Stimulated activated CD4-positive, alpha-beta T cell treated with anti-CD3 and anti-CD28 coated beads, TNF-alpha, amount 100 ng/mL, for 4 hours (primary cell): Measurements from ENCODE around the gene KCNQ5.
"Not testable (repeated sequence)": the region's sequence is repeated elsewhere in the genome, so short reads cannot be mapped to it uniquely, and the experiment has no call there.

ENCODE experiments used
- DNase-seq, 3 experiments: peaks; one replicate each; pipeline ENCODE4 v3.0.0-alpha.2; 2020; ENCODE audit warnings: low read depth in 3 of 3

KCNQ5 gene

GRCh38 chr6:73180076-73180738, 558.3 kb downstream of the KCNQ5 start:
- no peak for DNase-seq

- no peak for DNase-seq
These were observed 559.1 kb downstream of the KCNQ5 start for GRCh38 chr6:73180763-73181619.

GRCh38 chr6:73182021-73182607, 560.2 kb downstream of the KCNQ5 start:
- no peak for DNase-seq

DNA sequence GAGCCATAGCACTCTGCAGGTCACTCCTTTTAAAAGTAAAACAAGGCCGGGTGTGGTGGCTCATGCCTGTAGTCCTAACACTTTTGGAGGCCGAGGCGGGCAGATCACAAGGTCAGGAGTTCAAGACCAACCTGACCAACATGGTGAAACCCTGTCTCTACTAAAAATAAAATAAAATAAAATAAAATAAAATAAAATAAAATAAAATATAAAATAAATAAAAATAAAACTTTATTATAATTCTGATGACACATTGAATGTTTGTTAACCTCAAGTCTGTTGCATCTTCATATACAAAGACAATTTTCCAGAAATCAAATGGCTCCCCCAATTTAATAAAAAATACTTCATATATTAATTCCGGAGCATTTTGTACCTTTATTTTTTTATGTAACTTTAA, 571.4 kb downstream of the KCNQ5 start:
- DNase-seq, result not testable (repeated sequence)

DNA sequence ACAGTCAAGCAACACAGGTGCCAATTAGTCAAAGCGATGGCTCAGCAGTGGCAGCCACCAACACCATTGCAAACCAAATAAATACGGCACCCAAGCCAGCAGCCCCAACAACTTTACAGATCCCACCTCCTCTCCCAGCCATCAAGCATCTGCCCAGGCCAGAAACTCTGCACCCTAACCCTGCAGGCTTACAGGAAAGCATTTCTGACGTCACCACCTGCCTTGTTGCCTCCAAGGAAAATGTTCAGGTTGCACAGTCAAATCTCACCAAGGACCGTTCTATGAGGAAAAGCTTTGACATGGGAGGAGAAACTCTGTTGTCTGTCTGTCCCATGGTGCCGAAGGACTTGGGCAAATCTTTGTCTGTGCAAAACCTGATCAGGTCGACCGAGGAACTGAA, 572.9 kb downstream of the KCNQ5 start:
- no peak for DNase-seq

GRCh38 chr6:73200247-73200646, 578.4 kb downstream of the KCNQ5 start:
- DNase-seq, result no peak

DNA sequence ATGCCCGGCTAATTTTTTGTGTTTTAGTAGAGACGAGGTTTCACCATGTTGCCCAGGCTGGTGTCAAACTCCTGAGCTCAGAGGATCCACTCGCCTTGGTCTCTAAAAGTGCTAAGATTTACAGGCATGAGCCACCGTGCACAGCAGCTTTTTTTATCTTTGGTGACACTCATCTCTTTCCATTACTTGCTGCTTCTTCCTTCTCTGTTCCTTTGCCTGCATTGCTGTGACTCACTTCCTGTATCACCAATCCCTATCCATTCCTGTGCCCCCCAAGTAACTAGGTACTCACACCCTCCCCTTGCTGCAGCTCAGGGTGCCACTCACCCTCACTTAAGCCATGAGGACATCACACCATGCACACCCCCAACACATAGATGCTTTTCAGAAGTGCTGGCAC, 578.9 kb downstream of the KCNQ5 start:
- DNase-seq, result no peak

DNA sequence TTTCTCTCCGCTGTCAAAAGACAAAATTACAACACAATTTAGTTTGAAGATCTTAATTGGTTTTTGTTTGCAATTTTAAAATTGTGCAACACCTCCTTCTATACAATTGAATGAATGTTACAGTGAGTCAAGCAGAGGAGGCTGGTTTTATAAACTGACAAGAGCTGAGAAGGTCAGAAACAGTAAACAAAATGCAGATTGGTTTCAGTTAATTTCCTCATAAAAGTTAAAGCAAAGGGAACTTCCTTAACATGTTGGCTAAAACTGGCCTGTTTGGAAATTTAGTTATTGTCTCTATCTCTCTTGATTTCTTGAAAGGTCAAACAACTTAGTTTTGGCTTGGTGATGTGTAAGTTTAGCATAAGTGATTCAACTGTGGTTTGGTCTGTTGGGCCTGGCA, 581.2 kb downstream of the KCNQ5 start:
- no peak for DNase-seq

DNA sequence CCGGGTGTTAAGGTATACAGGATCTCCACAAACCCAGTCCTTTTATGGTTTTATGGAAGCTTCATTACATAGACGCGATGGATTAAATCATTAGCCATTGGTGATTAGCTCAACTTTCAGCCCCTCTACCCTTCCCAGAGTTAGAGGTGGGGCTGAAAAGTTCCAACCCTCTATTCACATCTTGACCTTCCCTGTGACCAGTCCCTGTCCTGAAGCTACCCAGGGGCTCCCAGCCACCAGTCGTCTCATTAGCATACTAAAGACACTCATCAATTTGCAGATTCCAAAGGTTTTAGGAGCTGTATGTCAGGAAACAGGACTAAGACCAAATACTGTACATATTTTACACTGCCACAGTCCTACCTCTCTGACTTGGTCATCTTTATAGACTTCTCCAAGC, 582.4 kb downstream of the KCNQ5 start:
- DNase-seq, result no peak

GRCh38 chr6:73207221-73207837, 585.5 kb downstream of the KCNQ5 start:
- no peak for DNase-seq

DNA sequence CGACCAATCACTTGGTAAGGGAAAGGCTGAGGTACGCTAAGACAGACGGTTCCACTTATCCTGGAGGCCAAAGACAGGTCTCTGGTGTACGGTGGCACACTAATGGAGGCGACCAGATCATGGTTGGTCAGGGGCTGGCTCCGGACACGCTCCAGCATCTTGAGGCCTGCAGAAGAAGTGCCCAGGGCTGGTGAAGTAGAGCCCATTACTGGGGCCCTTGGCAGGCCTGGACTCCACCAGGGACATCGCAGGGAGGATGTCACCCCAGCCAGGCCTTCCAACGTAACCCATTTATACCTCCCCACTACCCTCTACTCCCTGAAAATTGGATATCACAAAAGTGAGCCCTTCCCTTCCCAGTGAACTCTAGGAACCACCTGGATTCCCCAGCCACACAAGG, 587.3 kb downstream of the KCNQ5 start:
- no peak for DNase-seq

DNA sequence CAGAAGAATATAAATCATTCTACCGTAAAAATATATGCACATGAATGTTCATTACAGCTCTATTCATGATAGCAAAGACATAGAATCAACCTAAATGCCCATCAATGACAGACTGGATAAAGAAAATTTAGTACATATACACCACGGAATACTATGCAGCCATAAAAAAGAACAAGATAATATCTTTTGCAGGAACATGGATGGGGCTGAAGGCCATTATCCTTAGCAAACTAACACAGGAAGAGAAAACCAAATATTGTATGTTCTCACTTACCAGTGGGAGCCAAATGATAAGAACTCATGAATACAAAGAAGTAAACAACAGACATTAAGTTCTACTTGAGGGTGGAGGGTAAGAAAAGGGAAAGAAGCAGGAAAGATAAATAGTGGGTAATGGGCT, 595.0 kb downstream of the KCNQ5 start:
- no peak for DNase-seq

- no peak for DNase-seq
These were observed 603.5 kb downstream of the KCNQ5 start, which contains the start of gene KHDC1L for GRCh38 chr6:73225396-73225795. Gene KHDC1L, minus strand, starts transcription at chr6:73225496. Its CDS starts 88 bp downstream, at chr6:73225408.

- no peak for DNase-seq
These were observed 605.9 kb downstream of the KCNQ5 start for GRCh38 chr6:73227606-73228255.

GRCh38 chr6:73231986-73232391, 610.1 kb downstream of the KCNQ5 start:
- no peak for DNase-seq

DNA sequence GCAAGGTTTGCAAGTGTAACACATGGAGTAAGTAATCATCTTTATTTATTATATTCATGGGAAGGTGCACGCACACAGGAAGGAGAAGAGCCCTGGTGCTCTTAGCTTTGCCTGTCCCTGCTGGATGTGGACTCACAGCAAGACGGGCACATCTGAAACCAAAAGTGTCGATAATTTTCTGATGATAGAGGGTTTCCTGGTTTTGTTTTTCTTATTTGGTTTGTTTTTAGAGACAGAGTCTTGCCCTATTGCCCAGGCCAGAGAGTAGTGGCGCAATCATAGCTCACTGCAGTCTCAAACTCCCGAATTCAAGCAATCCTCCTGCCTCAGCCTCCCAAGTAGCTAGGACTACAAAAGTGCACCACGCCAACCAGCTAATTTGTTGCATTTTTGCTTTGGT, 611.2 kb downstream of the KCNQ5 start:
- no peak for DNase-seq

- DNase-seq, result not testable (repeated sequence)
These were observed 612.1 kb downstream of the KCNQ5 start for GRCh38 chr6:73233971-73234370.

DNA sequence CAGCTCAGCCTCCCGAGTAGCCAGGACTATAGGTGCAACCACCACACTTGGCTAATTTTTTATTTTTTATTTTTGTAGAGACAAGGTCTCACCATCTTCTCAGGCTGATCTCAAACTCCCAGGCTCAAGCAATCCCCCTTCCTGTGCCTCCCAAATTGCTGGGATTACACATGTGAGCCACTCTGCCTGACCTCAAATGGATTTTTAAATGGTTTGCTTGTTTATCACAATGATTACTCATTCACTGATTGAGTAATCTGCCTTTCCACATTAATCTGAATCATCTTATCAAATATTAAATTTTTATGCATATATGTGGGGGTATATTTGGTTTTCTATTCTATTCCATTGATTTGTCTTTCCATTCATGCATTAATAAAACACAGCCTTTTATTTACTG, 612.9 kb downstream of the KCNQ5 start:
- DNase-seq, result no peak

DNA sequence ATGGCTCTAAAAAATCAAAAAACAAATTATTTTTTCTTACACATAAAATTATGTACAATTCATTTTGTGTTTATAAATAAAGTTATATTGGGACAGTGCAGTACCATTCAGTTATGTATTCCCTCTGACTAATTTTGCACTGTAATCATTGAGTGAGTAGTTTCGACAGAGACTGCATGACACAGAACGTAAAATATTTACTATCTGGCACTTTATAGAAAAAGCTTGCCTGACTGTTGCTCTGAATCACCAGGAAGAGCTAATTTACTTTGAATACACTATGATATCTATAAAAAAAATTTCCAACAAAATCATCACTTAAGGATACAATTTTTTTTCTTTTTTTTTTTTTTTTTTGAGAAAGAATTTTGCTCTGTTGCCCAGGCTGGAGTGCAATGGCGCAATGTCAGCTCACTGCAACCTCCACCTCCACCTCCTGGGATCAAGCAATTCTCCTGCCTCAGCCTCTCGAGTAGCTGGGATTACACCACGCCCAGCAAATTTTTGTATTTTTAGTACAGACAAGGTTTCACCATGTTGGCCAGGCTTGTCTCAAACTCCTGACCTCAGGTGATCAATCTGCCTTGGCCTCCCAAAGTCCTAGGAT, 614.4 kb downstream of the KCNQ5 start:
- DNase-seq, result no peak

DNA sequence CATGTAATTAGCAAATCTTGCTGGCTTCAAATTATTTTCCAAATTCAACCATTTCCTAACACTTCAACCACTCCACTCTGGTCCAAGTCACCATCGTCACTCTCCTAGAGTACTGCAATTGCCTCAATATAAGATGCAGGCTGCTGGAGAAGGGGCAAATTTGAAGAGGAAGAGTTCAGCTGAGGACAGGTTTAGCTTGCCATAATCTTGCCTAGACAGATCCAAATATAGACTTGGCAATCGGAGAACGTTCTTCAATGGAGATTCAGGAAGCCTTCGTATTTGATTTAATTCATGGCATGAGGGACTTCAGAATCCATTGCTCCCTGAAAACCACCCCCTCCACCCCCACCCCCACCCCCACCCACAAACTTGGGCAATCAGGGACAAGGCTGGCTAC, 618.9 kb downstream of the KCNQ5 start:
- DNase-seq, result no peak

DNA sequence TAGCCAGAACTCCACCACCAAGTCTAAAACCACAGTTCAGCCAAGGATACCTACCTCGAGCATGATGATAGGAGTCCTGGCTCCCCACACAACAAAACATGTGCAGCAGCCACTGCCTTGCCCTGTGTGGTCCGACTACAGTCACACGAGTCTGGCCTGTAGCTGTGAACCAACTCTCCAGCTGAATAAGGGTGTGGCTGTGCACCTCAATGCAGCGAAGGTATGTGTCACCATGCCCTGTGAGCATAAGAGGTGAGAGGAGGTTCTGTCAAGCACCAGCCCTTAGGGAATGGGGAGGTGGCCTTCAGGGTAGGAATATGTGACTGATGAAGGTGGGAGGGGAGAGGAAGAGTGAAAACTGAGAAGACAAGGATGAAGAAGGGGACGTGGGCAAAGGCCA, 620.1 kb downstream of the KCNQ5 start:
- no peak for DNase-seq
